Measurements from ENCODE around the gene COL4A1.

GRCh38 chr13:110254151-110254679 is 52.7 kb downstream of the COL4A1 start:
- TF ChIP-seq POLR2A (IDR thresholded peaks at IDR 0.05; ENCODE audit: low read length): no peak
- no peak for TF ChIP-seq GATA1 (IDR thresholded peaks at IDR 0.05; ENCODE audit: low read depth, low read length)
